ENCODE results near the gene PLEKHG2.
"Not testable (repeated sequence)": the region's sequence is repeated elsewhere in the genome, so short reads cannot be mapped to it uniquely, and the experiment has no call there.

Gene PLEKHG2

GRCh38 chr19:39449116-39449797, 36.8 kb downstream of the PLEKHG2 start:
- DNase-seq = no peak

GRCh38 chr19:39451257-39451656, 38.8 kb downstream of the PLEKHG2 start:
- DNase-seq = not testable (repeated sequence)

GRCh38 chr19:39463403-39463802, 50.9 kb downstream of the PLEKHG2 start:
- no peak for DNase-seq

- DNase-seq = no peak
Observed at GRCh38 chr19:39465956-39466747, 53.7 kb downstream of the PLEKHG2 start.

GRCh38 chr19:39467941-39468340, 55.5 kb downstream of the PLEKHG2 start:
- DNase-seq = no peak

GRCh38 chr19:39469036-39469435, 56.6 kb downstream of the PLEKHG2 start:
- no peak for DNase-seq

- no peak for DNase-seq
Observed at GRCh38 chr19:39469567-39469966, 57.1 kb downstream of the PLEKHG2 start.

GRCh38 chr19:39470724-39471339, 58.4 kb downstream of the PLEKHG2 start:
- DNase-seq = no peak

- DNase-seq = no peak
Observed at GRCh38 chr19:39471756-39472536, 59.5 kb downstream of the PLEKHG2 start.

GRCh38 chr19:39472746-39473442, 60.4 kb downstream of the PLEKHG2 start:
- no peak for DNase-seq

GRCh38 chr19:39473443-39473960, 61.0 kb downstream of the PLEKHG2 start:
- DNase-seq = no peak

GRCh38 chr19:39474139-39474620, 61.7 kb downstream of the PLEKHG2 start:
- peak; percentile 83 for DNase-seq

GRCh38 chr19:39475748-39476147, 63.3 kb downstream of the PLEKHG2 start:
- no peak for DNase-seq
